Breast epithelium (tissue), 4 donors: ENCODE results near the gene PLAGL1. TPM values are rescaled to one million over a fixed set of nuclear protein-coding genes. Genes with fewer than 3 reads are reported as not detected.

Source experiments
- DNase-seq, 2 donors: peaks; one replicate each; pipeline ENCODE4 v3.0.0-alpha.2; 2019; ENCODE audit warnings: low spot score in 2 of 2
- H3K27ac ChIP-seq, 2 donors: fragments of 200-600 bp; sonication (generic) in 1 of 2; one replicate each; pipeline ENCODE4 v1.5.1; 2016 to 2019; ENCODE audit warnings: mild to moderate bottlenecking in 1 of 2
- H3K27me3 ChIP-seq, 2 donors: fragments of 200-600 bp; sonication (generic) in 1 of 2; one replicate each; pipeline versions ENCODE4 v1.5.1 to v1.6.0; 2017 to 2019; ENCODE audit warnings: control low read depth in 1 of 2, mild to moderate bottlenecking in 1 of 2
- H3K36me3 ChIP-seq: fragments of 200-600 bp; one replicate; pipeline ENCODE4 v1.5.1; 2019
- H3K4me1 ChIP-seq, 2 donors: fragments of 200-600 bp; sonication (generic); one replicate each; pipeline ENCODE4 v1.5.1; 2016 to 2019; ENCODE audit warnings: control low read depth in 1 of 2
- H3K4me3 ChIP-seq, 3 donors: fragments of 200-600 bp; sonication (generic); 1 replicate in 2 of 3; 2 replicates in 1 of 3; pipeline ENCODE4 v1.5.1; 2016 to 2019; ENCODE audit warnings: mild to moderate bottlenecking in 3 of 3, moderate library complexity in 2 of 3
- H3K9me3 ChIP-seq, 2 donors: fragments of 200-600 bp; sonication (generic) in 1 of 2; one replicate each; pipeline ENCODE4 v1.5.1; 2016 to 2019; ENCODE audit warnings: control low read depth in 1 of 2
- CTCF ChIP-seq, 3 donors: fragments of 450-650 bp; IDR thresholded peaks; one replicate each; pipeline ENCODE4 v1.5.1; 2016 to 2017; ENCODE audit warnings: antibody characterized with exemption in 3 of 3, mild to moderate bottlenecking in 3 of 3, moderate library complexity in 3 of 3
- POLR2A ChIP-seq: fragments of 450-650 bp; IDR thresholded peaks from one replicate; pipeline ENCODE4 v1.6.1; 2016; ENCODE audit warnings: antibody characterized with exemption, mild to moderate bottlenecking, moderate library complexity
- POLR2AphosphoS5 ChIP-seq, 3 donors: sonication (generic); formaldehyde crosslinking; IDR thresholded peaks; one replicate each; pipeline ENCODE4 v1.6.1; 2017; ENCODE audit warnings: antibody characterized with exemption in 3 of 3
- intact Hi-C: fragments of 100-400 bp; cut with DNase I; formaldehyde crosslinking; loops from one replicate; pipeline ENCODE4 v1.15.1; 2023; ENCODE audit warnings: low total_unique reads
- total RNA-seq, 3 donors: library from RNA; depleted of rRNA; stranded (reverse); fragments of >200 nt; gene quantifications; one replicate each; pipeline ENCODE4 v1.1.0, GENCODE V29; 2016

PLAGL1 gene
- total RNA-seq, 3 donors from 2014 or later = 17.8 to 22.9 (median 21.4) TPM

DNA sequence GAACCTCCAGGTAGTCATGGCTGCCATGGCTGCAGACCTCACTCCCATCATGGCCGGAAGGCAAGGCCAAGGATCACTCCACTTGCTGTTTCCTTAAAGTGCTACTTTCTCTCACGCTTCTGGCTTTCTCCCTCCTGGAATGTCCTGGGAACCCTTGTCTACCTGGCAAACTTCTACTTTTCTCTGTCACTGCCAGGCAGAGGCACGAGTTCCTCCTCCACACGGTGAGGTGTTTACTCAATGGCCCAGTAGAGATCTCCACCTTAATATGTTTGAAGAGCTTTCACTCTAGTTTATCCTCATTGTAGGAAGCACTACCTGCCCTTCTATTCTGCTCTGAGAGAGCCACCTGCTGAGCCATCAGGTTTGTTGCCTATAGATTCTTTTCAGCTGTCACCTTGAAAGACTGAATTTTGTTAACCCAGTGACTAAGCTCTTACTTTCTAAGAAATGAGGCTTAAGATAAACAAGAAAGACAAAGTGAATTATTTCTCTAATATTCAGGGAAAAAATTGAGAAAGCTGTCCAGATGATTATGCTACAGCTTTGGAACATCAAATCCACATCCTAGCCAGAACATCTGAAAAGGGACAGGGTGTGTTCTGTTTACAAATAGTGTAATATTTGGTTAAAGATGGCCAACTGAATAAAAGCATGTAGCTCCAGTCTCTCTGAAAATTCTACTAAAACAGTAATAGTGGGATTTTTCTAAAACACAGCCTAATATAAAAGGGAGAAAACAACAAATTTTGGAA is 54.9 kb downstream of the PLAGL1 start:
- Histone ChIP-seq H3K27me3 (no peaks in the 10 kb centered on the region), H3K4me3 (no peak overlapping the region), H3K27ac (no peak overlapping the region), H3K9me3 (no peaks in the 10 kb centered on the region), H3K4me1 (no peaks in the 10 kb centered on the region), H3K36me3 (no peaks in the 10 kb centered on the region)
- no peak for TF ChIP-seq POLR2AphosphoS5 (IDR thresholded peaks at IDR 0.05)
- TF ChIP-seq POLR2A = no peak
- no peak for TF ChIP-seq CTCF (IDR thresholded peaks at IDR 0.05)
- no peak for DNase-seq
- intact Hi-C loops = no loop called here

GRCh38 chr6:143952060-143952778 is 55.8 kb downstream of the PLAGL1 start:
- Histone ChIP-seq H3K4me1 (no peaks in the 10 kb centered on the region), H3K27ac (no peak overlapping the region), H3K4me3 (no peak overlapping the region), H3K27me3 (no peaks in the 10 kb centered on the region), H3K9me3 (no peaks in the 10 kb centered on the region), H3K36me3 (no peaks in the 10 kb centered on the region)
- TF ChIP-seq POLR2A = no peak
- no peak for TF ChIP-seq POLR2AphosphoS5 (IDR thresholded peaks at IDR 0.05)
- no peak for DNase-seq
- intact Hi-C loops = no loop called here

- H3K4me3 ChIP-seq = no peak overlapping the region
- DNase-seq = no peak
- intact Hi-C loops = no loop called here
- H3K4me1 ChIP-seq = no peaks in the 10 kb centered on the region
- TF ChIP-seq POLR2A = no peak
- TF ChIP-seq POLR2AphosphoS5 (IDR thresholded peaks at IDR 0.05) = no peak
- no peak for TF ChIP-seq CTCF (IDR thresholded peaks at IDR 0.05)
- no peaks in the 10 kb centered on the region for H3K9me3 ChIP-seq
- H3K36me3 ChIP-seq = no peaks in the 10 kb centered on the region
- H3K27ac ChIP-seq = no peak overlapping the region
- no peaks in the 10 kb centered on the region for H3K27me3 ChIP-seq
These were observed 57.2 kb downstream of the PLAGL1 start for GRCh38 chr6:143950875-143951274.

DNA sequence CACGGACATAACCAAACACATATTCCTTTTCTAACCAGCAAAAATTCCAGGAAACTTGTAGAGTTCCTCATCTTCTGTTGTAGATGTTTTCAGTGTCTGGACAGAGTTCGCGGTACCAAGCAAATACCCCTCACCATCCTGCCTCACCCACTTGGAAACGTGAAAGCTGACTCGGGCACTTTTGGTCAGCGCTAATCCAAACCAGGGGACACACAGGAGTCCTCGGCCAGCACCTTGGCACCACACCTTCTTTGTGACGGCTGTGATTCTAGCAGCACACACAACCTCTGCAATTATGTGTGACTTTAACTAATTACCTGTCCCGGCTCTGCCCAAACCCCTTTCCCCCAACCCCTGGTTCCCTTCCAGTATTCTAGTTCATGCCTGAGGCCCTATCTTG is 58.1 kb downstream of the PLAGL1 start:
- Histone ChIP-seq H3K4me1 (no peaks in the 10 kb centered on the region), H3K4me3 (no peak overlapping the region), H3K27me3 (no peaks in the 10 kb centered on the region), H3K27ac (no peak overlapping the region), H3K9me3 (no peaks in the 10 kb centered on the region), H3K36me3 (no peaks in the 10 kb centered on the region)
- intact Hi-C loops = no loop called here
- TF ChIP-seq CTCF (IDR thresholded peaks at IDR 0.05) = no peak
- TF ChIP-seq POLR2A = no peak
- TF ChIP-seq POLR2AphosphoS5 (IDR thresholded peaks at IDR 0.05) = no peak
- DNase-seq = no peak

DNA sequence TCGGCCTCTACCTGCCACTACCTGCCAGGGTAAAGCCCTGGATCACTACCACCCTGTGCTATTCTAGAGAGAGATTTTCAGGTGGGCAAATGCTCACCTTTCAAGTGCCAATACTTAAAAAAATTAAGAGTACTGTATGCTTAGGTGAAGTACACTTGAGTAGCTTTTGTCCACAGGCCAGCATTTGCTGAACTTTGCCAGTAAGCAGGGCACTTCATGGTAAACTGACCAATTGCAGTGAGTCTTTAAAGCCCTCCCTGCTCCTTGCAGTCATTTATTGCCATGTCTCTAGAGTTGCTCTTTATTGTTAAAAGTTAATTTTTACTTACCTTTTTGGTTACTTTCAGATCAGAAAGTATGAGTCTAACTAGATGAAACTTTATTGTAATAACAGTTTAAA is 58.5 kb downstream of the PLAGL1 start:
- TF ChIP-seq POLR2AphosphoS5 (IDR thresholded peaks at IDR 0.05) = no peak
- TF ChIP-seq CTCF (IDR thresholded peaks at IDR 0.05) = no peak
- TF ChIP-seq POLR2A = no peak
- no peak overlapping the region for H3K4me3 ChIP-seq
- no peak for DNase-seq
- H3K4me1 ChIP-seq = no peaks in the 10 kb centered on the region
- H3K27ac ChIP-seq = no peak overlapping the region
- no peaks in the 10 kb centered on the region for H3K36me3 ChIP-seq
- H3K9me3 ChIP-seq = no peaks in the 10 kb centered on the region
- H3K27me3 ChIP-seq = no peaks in the 10 kb centered on the region
- intact Hi-C loops = no loop called here
